GM21526 (cell line): ENCODE measurements around the gene USP22.

Experiments
- ATAC-seq: cut with Tn5 transposase; IDR thresholded peaks from one replicate; pipeline ENCODE4 v1.9.1; 2021; ENCODE audit warnings: moderate library complexity; ENCODE audit not compliant: unreplicated experiment, low FRiP score

USP22 gene

GRCh38 chr17:21024024-21024423 lies 18.8 kb downstream of the USP22 start:
- ATAC-seq = no peak

- no peak for ATAC-seq
Observed at GRCh38 chr17:21021208-21021803, 21.5 kb downstream of the USP22 start.

- no peak for ATAC-seq
Observed at GRCh38 chr17:21020622-21021021, 22.2 kb downstream of the USP22 start.

- no peak for ATAC-seq
Observed at GRCh38 chr17:21019976-21020586, 22.7 kb downstream of the USP22 start.

- no peak for ATAC-seq
Observed at GRCh38 chr17:21018894-21019293, 23.9 kb downstream of the USP22 start.

- no peak for ATAC-seq
Observed at GRCh38 chr17:21017861-21018260, 24.9 kb downstream of the USP22 start.

- no peak for ATAC-seq
Observed at GRCh38 chr17:21017256-21017655, 25.6 kb downstream of the USP22 start.

- ATAC-seq = no peak
Observed at GRCh38 chr17:21016826-21017225, 26.0 kb downstream of the USP22 start.

- ATAC-seq = no peak
Observed at GRCh38 chr17:21015564-21015963, 27.2 kb downstream of the USP22 start.

GRCh38 chr17:21014498-21014897 lies 28.3 kb downstream of the USP22 start:
- no peak for ATAC-seq

GRCh38 chr17:21013983-21014382 lies 28.8 kb downstream of the USP22 start:
- ATAC-seq = no peak

- ATAC-seq = no peak
Observed at GRCh38 chr17:21012736-21013135, 30.1 kb downstream of the USP22 start.

GRCh38 chr17:21010705-21011596 lies 31.9 kb downstream of the USP22 start:
- ATAC-seq = no peak

GRCh38 chr17:21008992-21009671 lies 33.7 kb downstream of the USP22 start:
- ATAC-seq = no peak

- ATAC-seq = no peak
Observed at GRCh38 chr17:21008160-21008915, 34.5 kb downstream of the USP22 start.

- ATAC-seq = no peak
Observed at GRCh38 chr17:21007646-21008045, 35.2 kb downstream of the USP22 start.

- no peak for ATAC-seq
Observed at GRCh38 chr17:21005803-21006202, 37.0 kb downstream of the USP22 start.

GRCh38 chr17:21005367-21005766 lies 37.4 kb downstream of the USP22 start:
- ATAC-seq = no peak

GRCh38 chr17:21004016-21004930 lies 38.5 kb downstream of the USP22 start:
- no peak for ATAC-seq
